GM18519 (cell line): Measurements from ENCODE around the gene ANKRD50.

ENCODE experiments used
- ATAC-seq: cut with Tn5 transposase; IDR thresholded peaks from one replicate; pipeline ENCODE4 v1.9.1; 2021; ENCODE audit warnings: mild to moderate bottlenecking, moderate library complexity; ENCODE audit not compliant: unreplicated experiment, low FRiP score

Gene ANKRD50

GRCh38 chr4:124710015-124710741, 2.4 kb downstream of the ANKRD50 start:
- ATAC-seq: no peak

GRCh38 chr4:124708517-124709300, 3.8 kb downstream of the ANKRD50 start:
- ATAC-seq: no peak

DNA sequence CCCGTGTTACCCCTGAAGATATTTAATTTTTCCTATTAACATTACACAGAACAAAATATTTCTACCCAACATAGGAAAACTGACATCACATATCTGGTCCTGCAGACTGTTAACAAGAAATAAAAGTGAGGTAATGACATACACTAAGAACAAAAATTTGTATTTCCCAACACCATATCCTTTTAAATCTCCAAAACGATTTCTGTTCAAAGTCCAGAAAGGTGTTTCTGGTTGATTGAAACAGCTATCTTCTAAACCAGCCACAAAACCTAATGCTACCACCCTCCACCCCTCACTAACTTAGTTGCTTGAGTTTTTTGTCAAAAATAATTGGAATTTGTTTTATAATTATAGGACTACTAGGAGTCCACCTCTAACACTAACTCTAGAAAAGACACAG, 7.1 kb downstream of the ANKRD50 start:
- ATAC-seq: no peak

DNA sequence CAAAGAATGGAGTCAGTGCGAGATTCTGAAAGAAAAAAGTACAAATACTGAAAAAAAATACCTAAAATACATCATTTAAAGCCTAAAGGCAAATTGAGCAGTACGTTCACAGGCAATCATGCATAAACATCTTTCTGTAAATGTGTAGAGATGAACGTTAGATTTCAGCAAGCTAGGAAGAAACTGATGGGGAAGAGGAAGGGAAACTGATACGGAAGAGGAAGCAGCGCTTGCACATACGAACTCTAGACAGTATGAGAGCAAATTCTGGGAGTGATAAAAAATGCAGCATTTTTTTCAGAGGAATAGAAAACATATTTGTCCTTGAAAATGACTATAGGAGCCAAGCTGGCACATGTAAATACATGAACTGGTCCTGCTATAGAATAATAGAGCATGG, 9.4 kb downstream of the ANKRD50 start:
- ATAC-seq: no peak

DNA sequence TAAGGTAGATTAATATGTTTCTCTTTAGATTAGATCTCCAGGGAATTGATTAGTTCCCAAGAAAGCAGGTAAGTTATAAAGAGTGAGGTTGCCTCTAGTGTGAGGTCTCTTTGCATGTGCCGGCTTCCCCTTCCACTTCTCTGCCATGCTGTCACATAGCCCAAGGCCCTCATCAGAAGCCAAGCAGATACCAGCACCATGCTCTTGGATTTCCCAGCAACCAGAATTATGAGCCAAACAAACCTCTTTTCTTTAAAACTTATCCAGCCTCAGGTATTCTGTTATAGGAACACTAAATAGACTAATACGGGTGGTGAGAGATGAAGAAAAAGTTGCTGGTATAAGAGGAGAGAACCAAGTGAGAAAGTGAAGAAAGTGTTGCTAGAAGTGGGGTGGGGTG, 15.1 kb downstream of the ANKRD50 start:
- no peak for ATAC-seq

- no peak for ATAC-seq
Observed at GRCh38 chr4:124696182-124696581, 16.4 kb downstream of the ANKRD50 start.

DNA sequence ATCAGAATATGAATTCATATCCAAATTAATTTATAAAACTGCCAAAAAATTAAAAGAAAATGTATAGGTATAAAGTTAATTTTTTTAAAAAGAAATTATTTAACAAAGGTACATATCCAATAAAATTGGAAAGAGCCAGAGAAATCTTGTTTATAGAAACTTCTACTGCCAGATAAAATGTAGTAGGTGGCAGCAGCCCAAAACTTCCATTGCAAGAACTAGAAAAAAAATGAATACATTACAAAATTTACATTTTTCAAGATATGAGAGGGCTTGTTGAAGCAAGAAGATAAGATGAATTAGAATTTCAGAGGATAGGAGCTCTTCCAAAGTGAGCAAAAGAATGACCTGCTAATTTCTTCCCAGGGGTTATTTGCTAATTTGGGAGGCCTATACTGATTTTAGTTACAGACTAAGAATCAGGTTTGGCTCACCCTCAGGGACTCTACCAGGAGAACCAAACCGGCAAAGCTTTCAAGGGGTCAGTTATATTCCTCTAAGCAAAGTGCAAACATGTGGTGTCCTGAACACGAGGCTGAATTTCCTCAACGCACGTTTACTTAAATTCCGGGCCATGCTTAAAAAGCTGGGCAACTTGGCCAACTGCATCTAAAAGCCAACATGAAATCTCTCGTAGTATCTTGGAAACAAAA, 17.5 kb downstream of the ANKRD50 start:
- no peak for ATAC-seq

DNA sequence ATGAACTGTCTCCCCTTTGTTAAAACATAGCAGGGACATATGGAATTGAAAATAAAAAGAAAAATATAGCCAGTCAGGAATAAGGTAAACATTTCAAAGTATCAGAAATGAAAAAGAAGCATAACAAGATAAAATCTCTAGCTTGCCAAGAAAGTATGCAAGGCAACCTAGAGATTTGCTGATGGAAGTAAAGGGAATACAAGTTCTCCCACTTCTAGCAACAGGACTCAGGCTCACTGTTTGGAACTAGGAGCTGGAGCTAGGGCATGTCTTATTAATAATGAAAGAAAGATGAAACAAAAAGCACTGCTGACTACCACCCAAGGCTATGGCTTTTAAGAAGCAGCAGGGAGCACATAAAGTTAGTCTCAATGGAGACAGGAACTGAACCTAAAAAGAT, 18.2 kb downstream of the ANKRD50 start:
- ATAC-seq: no peak

DNA sequence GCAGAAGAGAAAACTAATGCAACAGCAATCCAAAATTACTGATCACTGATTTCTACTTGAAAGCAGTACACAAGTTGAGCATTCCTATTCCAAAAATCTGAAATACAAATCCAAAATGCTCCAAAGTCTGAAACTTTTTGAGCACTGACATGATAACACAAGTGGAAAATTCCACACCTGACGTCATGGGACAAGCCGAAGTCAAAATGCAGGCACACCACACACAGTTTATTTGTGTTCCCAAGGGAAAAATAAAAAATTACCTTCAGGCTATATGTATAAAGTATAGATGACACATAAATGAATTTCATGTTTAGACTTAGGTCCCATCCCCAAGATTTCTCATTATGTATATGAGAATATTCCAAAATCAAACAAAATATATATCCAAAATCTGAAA, 20.7 kb downstream of the ANKRD50 start:
- no peak for ATAC-seq

- no peak for ATAC-seq
Observed at GRCh38 chr4:124686279-124686678, 26.3 kb downstream of the ANKRD50 start.

- ATAC-seq: no peak
Observed at GRCh38 chr4:124685851-124686250, 26.7 kb downstream of the ANKRD50 start.

- ATAC-seq: no peak
Observed at GRCh38 chr4:124684301-124684700, 28.2 kb downstream of the ANKRD50 start.

- peak; percentile 41 for ATAC-seq
Observed at GRCh38 chr4:124682384-124682783, 30.1 kb downstream of the ANKRD50 start.

- ATAC-seq: no peak
Observed at GRCh38 chr4:124666496-124666895, 46.0 kb downstream of the ANKRD50 start.

DNA sequence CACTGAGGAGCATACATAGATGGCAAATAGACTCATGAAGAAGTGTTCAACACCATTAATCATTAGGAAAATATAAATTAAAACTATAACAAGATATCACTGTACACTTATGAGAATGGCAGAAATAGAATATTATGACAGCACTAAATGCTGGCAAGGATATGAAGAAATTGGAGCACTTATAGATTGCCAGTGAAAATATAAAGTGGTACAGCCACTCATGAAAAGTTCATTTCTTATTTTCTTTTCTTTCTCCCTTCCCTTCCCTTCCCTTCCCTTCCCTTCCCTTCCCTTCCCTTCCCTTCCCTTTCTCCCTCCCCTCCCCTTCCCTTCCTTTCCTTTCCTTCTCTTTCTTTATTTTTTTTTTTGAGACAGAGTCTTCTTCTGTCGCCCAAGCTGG, 53.7 kb downstream of the ANKRD50 start:
- ATAC-seq: no peak

DNA sequence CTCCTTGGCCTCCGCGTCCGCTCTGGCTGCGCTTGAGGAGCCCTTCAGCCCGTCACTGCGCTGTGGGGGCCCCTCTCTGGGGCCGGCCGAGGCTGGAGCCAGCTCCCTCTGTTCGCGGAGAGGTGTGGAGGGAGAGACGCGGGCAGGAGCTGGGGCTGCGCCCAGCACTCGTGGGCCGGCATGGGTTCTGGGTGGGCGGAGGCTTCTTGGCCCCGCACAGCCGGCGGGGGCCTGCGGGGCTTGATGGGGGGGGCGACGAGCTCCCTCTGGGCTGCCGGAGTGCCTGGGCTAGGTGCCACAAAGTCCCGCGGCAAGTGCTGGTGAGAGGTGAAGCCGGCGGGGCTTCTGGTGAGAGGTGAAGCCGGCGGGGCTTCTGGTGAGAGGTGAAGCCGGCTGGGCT, 61.9 kb downstream of the ANKRD50 start:
- no peak for ATAC-seq

DNA sequence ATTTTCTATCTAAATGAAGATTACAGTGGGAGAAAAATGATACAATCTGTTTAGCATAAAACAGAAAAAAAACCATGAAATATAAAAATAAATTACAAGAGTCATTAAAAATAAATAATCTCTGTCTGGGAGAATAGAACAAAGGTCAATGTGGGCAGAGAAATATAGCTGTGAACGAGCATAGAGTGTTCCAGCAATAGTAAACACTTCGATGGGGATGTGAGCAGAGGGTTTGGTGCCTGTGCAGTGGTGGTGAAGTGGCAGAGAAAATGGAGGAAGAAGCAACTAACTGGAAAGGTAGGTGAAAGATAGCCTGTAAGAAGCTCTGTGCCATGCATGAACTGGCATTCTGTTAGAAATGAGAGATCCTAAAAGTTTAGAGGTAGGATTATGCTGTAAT, 64.9 kb downstream of the ANKRD50 start:
- no peak for ATAC-seq

DNA sequence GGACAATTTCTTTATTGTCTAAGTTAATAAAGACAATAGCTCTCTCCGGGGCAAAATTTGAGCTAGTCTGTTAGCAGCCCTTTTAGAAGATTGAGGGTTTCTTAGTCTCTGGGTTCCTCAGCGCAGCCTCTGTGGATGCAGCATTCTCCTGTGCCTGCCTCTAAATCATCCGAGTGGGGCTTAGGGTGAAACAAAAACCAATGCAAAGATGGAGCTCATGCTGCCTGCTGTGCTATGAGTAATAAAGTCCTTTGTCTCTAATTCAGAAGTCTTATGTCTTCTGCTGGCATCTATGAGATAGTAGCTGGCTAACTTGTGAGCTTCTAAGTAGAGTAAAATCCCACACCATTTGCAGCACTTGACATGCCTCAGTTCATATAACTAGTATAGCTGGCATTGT, 67.9 kb downstream of the ANKRD50 start:
- ATAC-seq: no peak

GRCh38 chr4:124642846-124643245, 69.7 kb downstream of the ANKRD50 start:
- ATAC-seq: no peak

- peak; percentile 72 for ATAC-seq
Observed at GRCh38 chr4:124641715-124642381, 70.7 kb downstream of the ANKRD50 start.
